Breast epithelium (tissue), 3 donors: ENCODE measurements around the gene WFDC12.

Source experiments
- POLR2A ChIP-seq: fragments of 450-650 bp; IDR thresholded peaks from one replicate; pipeline ENCODE4 v1.6.1; 2016; ENCODE audit warnings: antibody characterized with exemption, mild to moderate bottlenecking, moderate library complexity
- POLR2AphosphoS5 ChIP-seq, 3 donors: sonication (generic); formaldehyde crosslinking; IDR thresholded peaks; one replicate each; pipeline ENCODE4 v1.6.1; 2017; ENCODE audit warnings: antibody characterized with exemption in 3 of 3
- TF ChIP-seq, protein P1 (sequence below), 3 donors: fragments of 450-650 bp; IDR thresholded peaks; one replicate each; pipeline ENCODE4 v1.5.1; 2016 to 2017; ENCODE audit warnings: antibody characterized with exemption in 3 of 3, mild to moderate bottlenecking in 3 of 3, moderate library complexity in 3 of 3

DNA sequence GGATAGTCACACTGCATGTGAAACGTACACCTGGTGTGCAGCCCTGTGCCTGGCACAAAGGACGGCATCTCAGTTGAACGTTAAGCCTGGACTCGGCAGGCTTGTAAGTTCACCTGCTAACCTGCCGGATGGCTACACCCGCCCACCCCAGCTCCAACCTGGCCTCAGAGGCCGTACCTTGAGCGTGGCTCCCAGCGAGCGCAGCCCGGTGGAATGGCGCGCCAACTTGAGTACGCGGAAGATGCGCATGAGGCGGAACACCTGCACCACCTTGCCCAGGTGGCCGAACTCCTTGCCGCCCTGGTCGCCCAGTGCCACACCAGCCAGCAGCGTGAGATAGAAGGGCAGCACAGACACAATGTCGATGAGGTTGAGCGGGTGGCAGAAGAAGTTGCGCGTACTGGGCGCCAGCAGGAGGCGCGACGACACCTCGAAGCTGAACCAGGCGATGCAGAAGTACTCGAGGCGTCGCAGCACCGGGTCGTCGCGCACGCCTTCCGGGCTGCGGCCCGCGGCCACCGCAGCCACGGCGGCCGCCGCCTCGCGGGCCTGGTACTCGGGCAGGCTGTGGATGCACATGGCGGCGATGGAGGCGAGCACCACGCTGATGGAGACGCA lies 26.7 kb downstream of the WFDC12 start:
- TF ChIP-seq, protein P1, sequence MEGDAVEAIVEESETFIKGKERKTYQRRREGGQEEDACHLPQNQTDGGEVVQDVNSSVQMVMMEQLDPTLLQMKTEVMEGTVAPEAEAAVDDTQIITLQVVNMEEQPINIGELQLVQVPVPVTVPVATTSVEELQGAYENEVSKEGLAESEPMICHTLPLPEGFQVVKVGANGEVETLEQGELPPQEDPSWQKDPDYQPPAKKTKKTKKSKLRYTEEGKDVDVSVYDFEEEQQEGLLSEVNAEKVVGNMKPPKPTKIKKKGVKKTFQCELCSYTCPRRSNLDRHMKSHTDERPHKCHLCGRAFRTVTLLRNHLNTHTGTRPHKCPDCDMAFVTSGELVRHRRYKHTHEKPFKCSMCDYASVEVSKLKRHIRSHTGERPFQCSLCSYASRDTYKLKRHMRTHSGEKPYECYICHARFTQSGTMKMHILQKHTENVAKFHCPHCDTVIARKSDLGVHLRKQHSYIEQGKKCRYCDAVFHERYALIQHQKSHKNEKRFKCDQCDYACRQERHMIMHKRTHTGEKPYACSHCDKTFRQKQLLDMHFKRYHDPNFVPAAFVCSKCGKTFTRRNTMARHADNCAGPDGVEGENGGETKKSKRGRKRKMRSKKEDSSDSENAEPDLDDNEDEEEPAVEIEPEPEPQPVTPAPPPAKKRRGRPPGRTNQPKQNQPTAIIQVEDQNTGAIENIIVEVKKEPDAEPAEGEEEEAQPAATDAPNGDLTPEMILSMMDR (IDR thresholded peaks at IDR 0.05): no peak
- TF ChIP-seq POLR2AphosphoS5 (IDR thresholded peaks at IDR 0.05): no peak
- no peak for TF ChIP-seq POLR2A
